DND-41 (cell line): ENCODE results near the gene PLAC1.

Source experiments
- CTCF ChIP-seq: IDR thresholded peaks from 2 replicates; pipeline ENCODE4 v1.5.1; 2012; ENCODE audit warnings: borderline replicate concordance, low read length, moderate library complexity, mild to moderate bottlenecking; ENCODE audit not compliant: poor library complexity, severe bottlenecking; ENCODE audit errors: extremely low read depth
- EZH2 ChIP-seq: IDR thresholded peaks from 3 replicates; pipeline ENCODE4 v1.6.1; 2012; ENCODE audit warnings: borderline replicate concordance, low read depth, mild to moderate bottlenecking, moderate library complexity, low read length, inconsistent platforms; ENCODE audit not compliant: severe bottlenecking

DNA sequence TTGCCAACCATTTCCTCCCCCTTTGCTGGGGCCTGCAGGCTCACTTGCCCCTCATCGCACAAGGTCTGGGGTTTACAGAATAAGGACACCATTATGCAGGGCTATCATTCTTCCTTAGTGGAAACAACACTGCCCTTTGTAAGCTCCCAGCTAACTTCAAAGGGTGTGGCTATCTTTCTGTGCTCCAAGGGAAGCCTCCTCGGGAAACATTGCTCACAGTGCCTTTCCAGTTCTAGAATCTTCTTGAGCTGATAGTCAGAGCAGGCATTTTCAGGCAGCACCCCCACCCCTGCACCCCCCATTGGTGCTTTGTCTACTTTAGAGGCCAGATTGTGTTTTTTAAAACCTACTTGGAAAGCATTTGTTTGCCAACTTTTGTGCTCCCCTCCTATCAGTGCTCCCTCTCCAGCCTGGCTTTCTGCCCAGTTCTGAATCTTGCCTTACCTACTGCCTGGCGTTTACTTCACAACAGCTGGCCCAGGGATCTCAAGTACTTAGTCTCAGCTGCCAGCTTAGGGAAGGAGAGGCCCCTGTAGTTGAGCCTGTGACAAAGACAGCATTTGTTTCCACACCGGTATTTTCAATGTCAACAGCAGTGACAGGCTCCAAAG is 53.5 kb downstream of the PLAC1 start:
- TF ChIP-seq CTCF (no peak), EZH2 (no peak)
